Measurements from ENCODE around the gene MYO16. TPM values are rescaled to one million over a fixed set of nuclear protein-coding genes. Genes with fewer than 3 reads are reported as not detected.

Gene MYO16
- polyA plus RNA-seq, 1 donor from 2014 or later: 2.5 TPM

DNA sequence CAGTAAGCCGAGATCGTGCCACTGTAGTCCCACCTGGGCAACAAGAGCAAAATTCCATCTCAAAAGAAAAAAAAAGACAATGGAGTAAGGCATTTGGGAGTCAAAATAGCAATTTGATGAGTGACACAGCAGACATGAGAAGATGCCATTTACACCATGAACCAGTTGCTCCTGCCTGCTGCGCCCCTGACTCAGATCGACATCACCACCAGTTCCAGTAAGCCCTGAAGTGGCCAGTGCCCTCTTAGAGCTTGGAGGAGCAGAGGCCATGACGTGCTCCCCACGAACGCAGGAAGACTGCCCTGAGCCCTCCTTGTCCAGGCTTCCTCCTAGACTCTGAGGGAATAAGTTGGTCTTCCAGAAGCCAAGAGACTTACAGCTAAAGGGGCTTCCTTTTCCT lies 339.2 kb downstream of the MYO16 start:
- H3K27me3 ChIP-seq (ENCODE audit: insufficient read depth, low read depth, low read length): no peaks in the 10 kb centered on the region
- no peak overlapping the region for H3K9ac ChIP-seq (ENCODE audit: low read length)
- no peak for TF ChIP-seq SMC3 (conservative IDR thresholded peaks at IDR 0.05; ENCODE audit: poor library complexity)
- no peak for TF ChIP-seq EZH2 (IDR thresholded peaks at IDR 0.05; ENCODE audit: borderline replicate concordance, insufficient read depth, low read length, poor library complexity, severe bottlenecking)
- TF ChIP-seq, protein P1, sequence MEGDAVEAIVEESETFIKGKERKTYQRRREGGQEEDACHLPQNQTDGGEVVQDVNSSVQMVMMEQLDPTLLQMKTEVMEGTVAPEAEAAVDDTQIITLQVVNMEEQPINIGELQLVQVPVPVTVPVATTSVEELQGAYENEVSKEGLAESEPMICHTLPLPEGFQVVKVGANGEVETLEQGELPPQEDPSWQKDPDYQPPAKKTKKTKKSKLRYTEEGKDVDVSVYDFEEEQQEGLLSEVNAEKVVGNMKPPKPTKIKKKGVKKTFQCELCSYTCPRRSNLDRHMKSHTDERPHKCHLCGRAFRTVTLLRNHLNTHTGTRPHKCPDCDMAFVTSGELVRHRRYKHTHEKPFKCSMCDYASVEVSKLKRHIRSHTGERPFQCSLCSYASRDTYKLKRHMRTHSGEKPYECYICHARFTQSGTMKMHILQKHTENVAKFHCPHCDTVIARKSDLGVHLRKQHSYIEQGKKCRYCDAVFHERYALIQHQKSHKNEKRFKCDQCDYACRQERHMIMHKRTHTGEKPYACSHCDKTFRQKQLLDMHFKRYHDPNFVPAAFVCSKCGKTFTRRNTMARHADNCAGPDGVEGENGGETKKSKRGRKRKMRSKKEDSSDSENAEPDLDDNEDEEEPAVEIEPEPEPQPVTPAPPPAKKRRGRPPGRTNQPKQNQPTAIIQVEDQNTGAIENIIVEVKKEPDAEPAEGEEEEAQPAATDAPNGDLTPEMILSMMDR (IDR thresholded peaks at IDR 0.05; ENCODE audit: poor library complexity, severe bottlenecking): no peak
- TF ChIP-seq TAF1 (IDR thresholded peaks at IDR 0.05; ENCODE audit: low read depth): no peak
- TF ChIP-seq POLR2AphosphoS5 (IDR thresholded peaks at IDR 0.05): no peak
- TF ChIP-seq RAD21 (conservative IDR thresholded peaks at IDR 0.05): no peak
- no peak for TF ChIP-seq EP300 (conservative IDR thresholded peaks at IDR 0.05; ENCODE audit: poor library complexity, severe bottlenecking)
- TF ChIP-seq, protein P2, sequence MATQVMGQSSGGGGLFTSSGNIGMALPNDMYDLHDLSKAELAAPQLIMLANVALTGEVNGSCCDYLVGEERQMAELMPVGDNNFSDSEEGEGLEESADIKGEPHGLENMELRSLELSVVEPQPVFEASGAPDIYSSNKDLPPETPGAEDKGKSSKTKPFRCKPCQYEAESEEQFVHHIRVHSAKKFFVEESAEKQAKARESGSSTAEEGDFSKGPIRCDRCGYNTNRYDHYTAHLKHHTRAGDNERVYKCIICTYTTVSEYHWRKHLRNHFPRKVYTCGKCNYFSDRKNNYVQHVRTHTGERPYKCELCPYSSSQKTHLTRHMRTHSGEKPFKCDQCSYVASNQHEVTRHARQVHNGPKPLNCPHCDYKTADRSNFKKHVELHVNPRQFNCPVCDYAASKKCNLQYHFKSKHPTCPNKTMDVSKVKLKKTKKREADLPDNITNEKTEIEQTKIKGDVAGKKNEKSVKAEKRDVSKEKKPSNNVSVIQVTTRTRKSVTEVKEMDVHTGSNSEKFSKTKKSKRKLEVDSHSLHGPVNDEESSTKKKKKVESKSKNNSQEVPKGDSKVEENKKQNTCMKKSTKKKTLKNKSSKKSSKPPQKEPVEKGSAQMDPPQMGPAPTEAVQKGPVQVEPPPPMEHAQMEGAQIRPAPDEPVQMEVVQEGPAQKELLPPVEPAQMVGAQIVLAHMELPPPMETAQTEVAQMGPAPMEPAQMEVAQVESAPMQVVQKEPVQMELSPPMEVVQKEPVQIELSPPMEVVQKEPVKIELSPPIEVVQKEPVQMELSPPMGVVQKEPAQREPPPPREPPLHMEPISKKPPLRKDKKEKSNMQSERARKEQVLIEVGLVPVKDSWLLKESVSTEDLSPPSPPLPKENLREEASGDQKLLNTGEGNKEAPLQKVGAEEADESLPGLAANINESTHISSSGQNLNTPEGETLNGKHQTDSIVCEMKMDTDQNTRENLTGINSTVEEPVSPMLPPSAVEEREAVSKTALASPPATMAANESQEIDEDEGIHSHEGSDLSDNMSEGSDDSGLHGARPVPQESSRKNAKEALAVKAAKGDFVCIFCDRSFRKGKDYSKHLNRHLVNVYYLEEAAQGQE (IDR thresholded peaks at IDR 0.05; ENCODE audit: borderline replicate concordance): no peak
- no peak for TF ChIP-seq MXI1 (conservative IDR thresholded peaks at IDR 0.05; ENCODE audit: poor library complexity, severe bottlenecking)
- H3F3A ChIP-seq (ENCODE audit: insufficient read depth, low read length, poor library complexity, severe bottlenecking): no peaks in the 10 kb centered on the region
- H3K9me3 ChIP-seq (ENCODE audit: low read length): no peaks in the 10 kb centered on the region
- H3K4me2 ChIP-seq (ENCODE audit: low read length): no peak overlapping the region
- no peaks in the 10 kb centered on the region for H4K20me1 ChIP-seq (ENCODE audit: insufficient read depth)
- no peaks in the 10 kb centered on the region for H3K36me3 ChIP-seq (ENCODE audit: insufficient read depth, low read length)
- no peaks in the 10 kb centered on the region for H3K9me2 ChIP-seq (ENCODE audit: insufficient read depth, low read length)
- no peak overlapping the region for H3K4me3 ChIP-seq (ENCODE audit: low read length)
- H3K79me2 ChIP-seq (replicated peaks; ENCODE audit: insufficient read depth, low read length): no peaks in the 10 kb centered on the region
- H3K27ac ChIP-seq (ENCODE audit: low read length): no peak overlapping the region
- no peak overlapping the region for H2AFZ ChIP-seq (ENCODE audit: low read depth, low read length)

DNA sequence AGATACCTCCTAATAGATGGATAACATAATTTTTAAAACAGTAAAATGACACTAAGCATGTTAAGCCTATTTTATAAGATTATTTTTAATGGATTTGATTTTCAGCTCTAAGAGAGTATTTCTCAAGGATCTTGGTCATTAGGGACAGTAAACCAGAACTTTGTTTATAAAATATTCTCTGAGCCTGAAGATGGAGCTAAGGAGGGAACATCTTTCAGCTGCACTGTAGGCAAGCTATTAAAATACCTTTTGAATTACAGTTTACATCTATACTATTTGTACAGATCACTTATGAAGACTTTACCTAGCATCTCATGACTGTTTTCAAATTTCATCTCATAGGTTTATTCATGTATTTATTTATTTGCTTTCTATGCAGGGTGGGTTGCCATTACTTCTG lies 345.3 kb downstream of the MYO16 start:
- no peaks in the 10 kb centered on the region for H3K9me3 ChIP-seq (ENCODE audit: low read length)
- H4K20me1 ChIP-seq (ENCODE audit: insufficient read depth): no peaks in the 10 kb centered on the region
- H3K36me3 ChIP-seq (ENCODE audit: insufficient read depth, low read length): no peaks in the 10 kb centered on the region
- no peak overlapping the region for H3K9ac ChIP-seq (ENCODE audit: low read length)
- H3K4me3 ChIP-seq (ENCODE audit: low read length): no peak overlapping the region
- TF ChIP-seq MXI1 (conservative IDR thresholded peaks at IDR 0.05; ENCODE audit: poor library complexity, severe bottlenecking) (no peak), SMC3 (conservative IDR thresholded peaks at IDR 0.05; ENCODE audit: poor library complexity) (no peak), RAD21 (conservative IDR thresholded peaks at IDR 0.05) (no peak), EZH2 (IDR thresholded peaks at IDR 0.05; ENCODE audit: borderline replicate concordance, insufficient read depth, low read length, poor library complexity, severe bottlenecking) (no peak), TAF1 (IDR thresholded peaks at IDR 0.05; ENCODE audit: low read depth) (no peak), POLR2AphosphoS5 (IDR thresholded peaks at IDR 0.05) (no peak), EP300 (conservative IDR thresholded peaks at IDR 0.05; ENCODE audit: poor library complexity, severe bottlenecking) (no peak)
- TF ChIP-seq, protein P2 (IDR thresholded peaks at IDR 0.05; ENCODE audit: borderline replicate concordance): no peak
- TF ChIP-seq, protein P1 (IDR thresholded peaks at IDR 0.05; ENCODE audit: poor library complexity, severe bottlenecking): no peak
- H2AFZ ChIP-seq (ENCODE audit: low read depth, low read length): no peak overlapping the region
- H3K27me3 ChIP-seq (ENCODE audit: insufficient read depth, low read depth, low read length): no peaks in the 10 kb centered on the region
- no peaks in the 10 kb centered on the region for H3K9me2 ChIP-seq (ENCODE audit: insufficient read depth, low read length)
- H3K79me2 ChIP-seq (replicated peaks; ENCODE audit: insufficient read depth, low read length): no peaks in the 10 kb centered on the region
- no peak overlapping the region for H3K27ac ChIP-seq (ENCODE audit: low read length)
- no peak overlapping the region for H3K4me2 ChIP-seq (ENCODE audit: low read length)
- H3F3A ChIP-seq (ENCODE audit: insufficient read depth, low read length, poor library complexity, severe bottlenecking): no peaks in the 10 kb centered on the region

All from neural cell (in vitro differentiated cells).